Ishikawa (cell line): ENCODE results near the gene HOXA9.

Source experiments
- EP300 ChIP-seq: IDR thresholded peaks from 2 replicates; pipeline ENCODE4 v1.6.1; 2012; ENCODE audit warnings: borderline replicate concordance
- RAD21 ChIP-seq: IDR thresholded peaks from 2 replicates; pipeline ENCODE4 v1.6.1; 2012; ENCODE audit warnings: low read depth

- TF ChIP-seq EP300 = no peak
- TF ChIP-seq RAD21 = no peak
Observed at GRCh38 chr7:27116031-27116961, 49.0 kb downstream of the HOXA9 start.
